ENCODE data around the gene MARK4. TPM values are rescaled to one million over a fixed set of nuclear protein-coding genes. Genes with fewer than 3 reads are reported as not detected.

MARK4 gene
- total RNA-seq, 2 donors from 2014 or later, result 12.7 to 28.6 TPM

- no peak overlapping the region for H3K4me3 ChIP-seq
- no peak for DNase-seq
These were observed 5.8 kb downstream of the MARK4 start for GRCh38 chr19:45256836-45257235.

GRCh38 chr19:45258862-45259261 lies 7.8 kb downstream of the MARK4 start:
- Histone ChIP-seq H3K27me3 (no peaks in the 10 kb centered on the region), H3K4me3 (no peak overlapping the region), H3K9ac (ENCODE audit: low read depth in 2 of 2, low read length in 2 of 2) (no peak overlapping the region), H3K4me1 (no peaks in the 10 kb centered on the region), H3K36me3 (no peaks in the 10 kb centered on the region), H3K27ac (no peak overlapping the region), H3K9me3 (no peaks in the 10 kb centered on the region)
- intact Hi-C loops (cut with DNase I), result no loop called here
- no peak for TF ChIP-seq CTCF (IDR thresholded peaks at IDR 0.05)
- no peak for DNase-seq

More at GRCh38 chr19:45256836-45257235, 5.8 kb downstream of the MARK4 start:
- Histone ChIP-seq H3K4me1 (no peaks in the 10 kb centered on the region), H3K9me3 (no peaks in the 10 kb centered on the region), H3K27me3 (no peaks in the 10 kb centered on the region), H3K36me3 (no peaks in the 10 kb centered on the region), H3K27ac (no peak overlapping the region), H3K9ac (ENCODE audit: low read depth in 2 of 2, low read length in 2 of 2) (no peak overlapping the region)
- no peak for TF ChIP-seq CTCF (IDR thresholded peaks at IDR 0.05)
- intact Hi-C loops (cut with DNase I), result no loop called here

- no peaks in the 10 kb centered on the region for H3K9me3 ChIP-seq
- H3K27me3 ChIP-seq, result no peaks in the 10 kb centered on the region
- H3K4me1 ChIP-seq, result no peaks in the 10 kb centered on the region
- no peak overlapping the region for H3K27ac ChIP-seq
- H3K9ac ChIP-seq (ENCODE audit: low read depth in 2 of 2, low read length in 2 of 2), result no peak overlapping the region
- H3K36me3 ChIP-seq, result no peaks in the 10 kb centered on the region
- H3K4me3 ChIP-seq, result no peak overlapping the region
- no peak for TF ChIP-seq CTCF (IDR thresholded peaks at IDR 0.05)
- intact Hi-C loops (cut with DNase I), result no loop called here
- DNase-seq, result no peak
These were observed 11.5 kb downstream of the MARK4 start for GRCh38 chr19:45262570-45262969.

- Histone ChIP-seq H3K4me1 (no peaks in the 10 kb centered on the region), H3K9me3 (no peaks in the 10 kb centered on the region), H3K36me3 (no peaks in the 10 kb centered on the region), H3K27me3 (no peaks in the 10 kb centered on the region), H3K27ac (no peak overlapping the region), H3K4me3 (no peak overlapping the region), H3K9ac (ENCODE audit: low read depth in 2 of 2, low read length in 2 of 2) (no peak overlapping the region)
- intact Hi-C loops (cut with DNase I), result no loop called here
- TF ChIP-seq CTCF (IDR thresholded peaks at IDR 0.05), result no peak
- no peak for DNase-seq
These were observed 11.9 kb downstream of the MARK4 start for GRCh38 chr19:45263013-45263412.

GRCh38 chr19:45264781-45265317 lies 13.8 kb downstream of the MARK4 start:
- TF ChIP-seq CTCF (IDR thresholded peaks at IDR 0.05), result no peak
- no peak overlapping the region for H3K4me3 ChIP-seq
- DNase-seq, result no peak
- no peak overlapping the region for H3K9ac ChIP-seq (ENCODE audit: low read depth in 2 of 2, low read length in 2 of 2)
- no peaks in the 10 kb centered on the region for H3K9me3 ChIP-seq
- H3K4me1 ChIP-seq, result no peaks in the 10 kb centered on the region
- no peaks in the 10 kb centered on the region for H3K36me3 ChIP-seq
- intact Hi-C loops (cut with DNase I), result no loop called here
- no peaks in the 10 kb centered on the region for H3K27me3 ChIP-seq
- no peak overlapping the region for H3K27ac ChIP-seq

All from colonic mucosa (tissue), 4 donors.